IPS DF 6.9 (cell line): ENCODE measurements around the gene SCUBE3.

Source experiments
- DNase-seq: peaks from one replicate; pipeline ENCODE4 v3.0.0-alpha.2; 2013; ENCODE audit warnings: low read depth, low spot score
- H3K27ac ChIP-seq: one replicate; pipeline ENCODE4 v1.5.1; 2013; ENCODE audit warnings: low read length, control low read depth
- H3K27me3 ChIP-seq: 2 replicates; pipeline ENCODE4 v1.6.1; 2013; ENCODE audit warnings: mild to moderate bottlenecking, low read length; ENCODE audit not compliant: control insufficient read depth, insufficient read depth
- H3K36me3 ChIP-seq: 2 replicates; pipeline ENCODE4 v1.6.1; 2013; ENCODE audit warnings: low read length; ENCODE audit not compliant: control insufficient read depth, insufficient read depth
- H3K4me1 ChIP-seq: 2 replicates; pipeline ENCODE4 v1.6.1; 2013; ENCODE audit warnings: low read length; ENCODE audit not compliant: control insufficient read depth, insufficient read depth
- H3K4me3 ChIP-seq: 2 replicates; pipeline ENCODE4 v1.5.1; 2013; ENCODE audit warnings: mild to moderate bottlenecking, low read length
- H3K9me3 ChIP-seq: 2 replicates; pipeline ENCODE4 v1.6.1; 2013; ENCODE audit warnings: low read length, inconsistent platforms; ENCODE audit not compliant: control insufficient read depth, insufficient read depth
- WGBS: extraction: QIAGEN DNeasy Blood & Tissue Kit; methylation state at CpG from one replicate; pipeline ENCODE4 v1.1.7; 2013; ENCODE audit warnings: mixed read lengths, missing lambda C conversion rate; ENCODE audit not compliant: insufficient read length, insufficient coverage; 5-methylcytosine and 5-hydroxymethylcytosine counted together

Gene SCUBE3

GRCh38 chr6:35219683-35220326 is 6.0 kb downstream of the SCUBE3 start:
- no peak for DNase-seq
- WGBS = no CpG with 5 or more reads among the region's 4 CpGs

DNA sequence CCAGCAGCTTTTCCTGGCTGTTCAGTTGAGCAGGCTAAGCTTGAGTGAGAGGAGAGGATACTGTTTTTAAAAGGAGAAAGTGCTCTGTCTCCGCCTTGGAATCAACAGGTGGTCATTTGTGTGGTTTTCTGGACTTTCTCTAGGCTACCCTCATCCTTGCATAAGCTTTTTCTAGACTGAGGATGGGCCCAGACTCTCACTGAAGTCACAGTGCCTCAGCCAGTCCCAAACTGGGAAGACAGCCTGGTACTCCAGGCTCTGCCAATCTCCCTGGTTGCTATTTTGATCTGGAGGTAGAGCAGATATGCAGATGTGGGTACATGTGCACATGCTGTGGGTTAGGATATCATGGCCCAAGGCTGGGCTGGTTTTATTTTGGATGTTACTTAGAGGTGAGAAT is 7.0 kb downstream of the SCUBE3 start:
- H3K4me1 ChIP-seq = peaks cover 4% of the 10 kb centered on the region
- no peak for DNase-seq
- no CpG with 5 or more reads among the region's 1 CpG for WGBS
- no peak overlapping the region for H3K27ac ChIP-seq
- H3K9me3 ChIP-seq = no peaks in the 10 kb centered on the region
- peaks cover 18% of the 10 kb centered on the region; the same call in 1 of the 2 replicates for H3K27me3 ChIP-seq
- H3K4me3 ChIP-seq = no peak overlapping the region
- H3K36me3 ChIP-seq = no peaks in the 10 kb centered on the region

More at GRCh38 chr6:35219683-35220326, 6.0 kb downstream of the SCUBE3 start:
- H3K4me3 ChIP-seq = no peak overlapping the region
- peaks cover 10% of the 10 kb centered on the region for H3K4me1 ChIP-seq
- no peaks in the 10 kb centered on the region for H3K36me3 ChIP-seq
- H3K27me3 ChIP-seq = peaks cover 27% of the 10 kb centered on the region; the same call in 1 of the 2 replicates
- H3K9me3 ChIP-seq = no peaks in the 10 kb centered on the region
- H3K27ac ChIP-seq = no peak overlapping the region

GRCh38 chr6:35223396-35223795 is 9.6 kb downstream of the SCUBE3 start:
- H3K4me3 ChIP-seq = no peak overlapping the region
- H3K9me3 ChIP-seq = no peaks in the 10 kb centered on the region
- no CpG with 5 or more reads among the region's 2 CpGs for WGBS
- H3K4me1 ChIP-seq = no peaks in the 10 kb centered on the region; the same call in 1 of the 2 replicates
- DNase-seq = no peak
- H3K36me3 ChIP-seq = no peaks in the 10 kb centered on the region
- peaks cover 6% of the 10 kb centered on the region; the same call in 1 of the 2 replicates for H3K27me3 ChIP-seq
- no peak overlapping the region for H3K27ac ChIP-seq

GRCh38 chr6:35224720-35225119 is 11.0 kb downstream of the SCUBE3 start:
- Histone ChIP-seq H3K27ac (no peak overlapping the region), H3K27me3 (peaks cover 6% of the 10 kb centered on the region; the same call in 1 of the 2 replicates), H3K4me3 (no peak overlapping the region), H3K9me3 (no peaks in the 10 kb centered on the region), H3K36me3 (no peaks in the 10 kb centered on the region), H3K4me1 (no peaks in the 10 kb centered on the region)
- WGBS = no CpG with 5 or more reads among the region's 4 CpGs
- DNase-seq = no peak

DNA sequence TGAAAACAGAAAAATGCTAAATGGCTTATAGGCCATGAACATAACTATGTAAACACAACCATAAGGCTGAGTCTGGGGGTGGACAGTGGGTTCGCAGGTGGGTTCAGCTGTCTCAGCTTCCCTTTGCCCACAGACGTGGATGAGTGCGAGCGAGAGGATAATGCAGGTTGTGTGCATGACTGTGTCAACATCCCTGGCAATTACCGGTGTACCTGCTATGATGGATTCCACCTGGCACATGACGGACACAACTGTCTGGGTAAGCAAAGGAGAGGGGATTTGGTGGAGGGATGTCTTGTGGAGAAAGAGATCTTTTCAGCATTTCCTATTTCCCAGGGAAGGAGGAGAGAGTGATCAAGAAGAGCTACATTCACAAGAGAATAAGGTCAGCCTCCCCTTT is 14.7 kb downstream of the SCUBE3 start:
- no peaks in the 10 kb centered on the region for H3K9me3 ChIP-seq
- no peak overlapping the region for H3K4me3 ChIP-seq
- no peaks in the 10 kb centered on the region for H3K36me3 ChIP-seq
- no peaks in the 10 kb centered on the region for H3K27me3 ChIP-seq
- no peaks in the 10 kb centered on the region for H3K4me1 ChIP-seq
- no CpG with 5 or more reads among the region's 6 CpGs for WGBS
- no peak for DNase-seq
- H3K27ac ChIP-seq = no peak overlapping the region

DNA sequence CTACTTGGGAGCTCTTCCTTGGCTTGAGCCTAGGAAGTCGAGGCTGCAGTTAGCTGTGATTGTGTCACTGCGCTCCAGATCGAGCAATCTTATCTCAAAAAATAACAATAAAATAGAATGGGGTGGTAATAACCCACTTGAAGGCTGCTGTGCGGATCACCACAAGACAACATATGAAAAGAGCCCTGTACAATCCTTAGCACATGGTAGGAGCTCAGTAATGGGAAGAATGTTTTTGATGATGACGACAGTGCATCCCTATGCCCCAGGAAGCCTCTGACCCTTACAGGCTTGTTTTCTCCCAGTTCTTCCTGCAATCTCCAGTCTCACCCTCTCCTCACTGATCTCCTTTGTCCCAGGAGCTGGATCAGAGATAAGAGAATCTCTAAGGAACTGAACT is 15.5 kb downstream of the SCUBE3 start:
- H3K27ac ChIP-seq = no peak overlapping the region
- DNase-seq = no peak
- no peaks in the 10 kb centered on the region for H3K4me1 ChIP-seq
- no peaks in the 10 kb centered on the region for H3K36me3 ChIP-seq
- no peaks in the 10 kb centered on the region for H3K27me3 ChIP-seq
- WGBS = no CpG with 5 or more reads among the region's 5 CpGs
- H3K4me3 ChIP-seq = no peak overlapping the region
- no peaks in the 10 kb centered on the region for H3K9me3 ChIP-seq

GRCh38 chr6:35230498-35230897 is 16.7 kb downstream of the SCUBE3 start:
- no CpG with 5 or more reads among the region's 1 CpG for WGBS
- no peak for DNase-seq
- Histone ChIP-seq H3K4me3 (no peak overlapping the region; the same call in 1 of the 2 replicates), H3K4me1 (no peaks in the 10 kb centered on the region), H3K36me3 (no peaks in the 10 kb centered on the region), H3K27me3 (no peaks in the 10 kb centered on the region), H3K27ac (no peak overlapping the region), H3K9me3 (no peaks in the 10 kb centered on the region)

DNA sequence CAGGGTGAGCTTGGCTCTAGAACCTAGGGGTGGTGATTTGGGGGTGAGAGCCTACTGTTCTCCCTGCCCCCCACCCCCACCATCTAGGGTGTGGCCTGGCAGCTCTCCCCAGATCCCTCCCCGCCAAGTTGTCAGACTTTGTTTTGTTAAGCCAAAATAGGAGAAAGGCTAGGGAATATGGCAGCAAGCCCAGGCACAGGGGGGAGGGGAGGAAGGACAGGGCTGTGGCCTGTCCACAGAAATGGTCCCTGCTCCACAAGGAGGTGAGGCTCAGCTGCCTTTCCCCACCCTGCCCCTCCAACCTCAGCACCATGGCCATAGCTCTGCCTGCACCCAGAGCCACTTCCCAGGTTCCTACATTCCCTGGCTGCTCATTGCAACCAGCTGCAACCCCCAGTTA is 17.2 kb downstream of the SCUBE3 start:
- no peak overlapping the region for H3K27ac ChIP-seq
- no peaks in the 10 kb centered on the region for H3K9me3 ChIP-seq
- no peaks in the 10 kb centered on the region for H3K27me3 ChIP-seq
- H3K4me3 ChIP-seq = no peak overlapping the region
- DNase-seq = no peak
- no peaks in the 10 kb centered on the region for H3K4me1 ChIP-seq
- H3K36me3 ChIP-seq = no peaks in the 10 kb centered on the region
- no CpG with 5 or more reads among the region's 1 CpG for WGBS

DNA sequence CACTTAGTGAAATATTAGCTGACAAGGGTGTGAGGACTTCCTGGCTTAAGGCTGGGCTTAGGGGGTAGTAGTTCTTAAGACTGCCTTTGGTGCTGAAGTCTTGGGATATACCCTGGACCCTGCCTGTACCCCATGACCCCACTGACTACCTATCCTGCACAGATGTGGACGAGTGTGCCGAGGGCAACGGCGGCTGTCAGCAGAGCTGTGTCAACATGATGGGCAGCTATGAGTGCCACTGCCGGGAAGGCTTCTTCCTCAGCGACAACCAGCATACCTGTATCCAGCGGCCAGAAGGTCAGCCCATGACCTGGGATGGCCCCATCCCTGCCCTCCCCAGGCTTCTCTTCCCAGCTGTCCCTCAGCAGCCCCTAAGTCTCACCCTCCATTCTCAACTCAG is 17.8 kb downstream of the SCUBE3 start:
- Histone ChIP-seq H3K27me3 (no peaks in the 10 kb centered on the region), H3K9me3 (no peaks in the 10 kb centered on the region), H3K4me3 (no peak overlapping the region), H3K27ac (no peak overlapping the region), H3K36me3 (no peaks in the 10 kb centered on the region), H3K4me1 (0 out of 2 replicates have a peak, but pooled peaks cover 2% of the 10 kb centered on the region)
- no peak for DNase-seq
- WGBS = no CpG with 5 or more reads among the region's 7 CpGs

DNA sequence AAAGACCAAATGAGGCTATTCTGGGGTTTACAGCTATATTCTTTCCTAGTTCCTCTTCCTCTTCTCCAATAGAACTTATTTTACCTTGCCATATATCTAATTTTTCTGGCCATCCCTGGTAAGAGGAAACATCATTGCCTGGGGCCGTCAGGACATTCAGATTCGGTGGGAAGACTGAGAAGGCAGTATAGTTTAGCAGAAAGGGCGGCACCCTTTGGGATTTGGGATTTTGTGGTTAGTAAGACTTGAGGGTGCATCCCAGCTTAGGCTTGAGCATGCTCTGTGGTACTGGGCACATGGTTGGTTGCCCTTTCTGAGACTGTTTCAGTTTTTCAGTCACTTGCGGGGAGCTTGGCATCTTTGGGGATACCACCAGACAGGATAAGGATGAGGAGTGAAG is 21.1 kb downstream of the SCUBE3 start:
- H3K4me3 ChIP-seq = no peak overlapping the region
- H3K36me3 ChIP-seq = no peaks in the 10 kb centered on the region
- no peaks in the 10 kb centered on the region for H3K9me3 ChIP-seq
- peaks cover 4% of the 10 kb centered on the region; the same call in 1 of the 2 replicates for H3K27me3 ChIP-seq
- peaks cover 9% of the 10 kb centered on the region; the same call in 1 of the 2 replicates for H3K4me1 ChIP-seq
- no peak for DNase-seq
- no peak overlapping the region for H3K27ac ChIP-seq
- WGBS = no CpG with 5 or more reads among the region's 4 CpGs

DNA sequence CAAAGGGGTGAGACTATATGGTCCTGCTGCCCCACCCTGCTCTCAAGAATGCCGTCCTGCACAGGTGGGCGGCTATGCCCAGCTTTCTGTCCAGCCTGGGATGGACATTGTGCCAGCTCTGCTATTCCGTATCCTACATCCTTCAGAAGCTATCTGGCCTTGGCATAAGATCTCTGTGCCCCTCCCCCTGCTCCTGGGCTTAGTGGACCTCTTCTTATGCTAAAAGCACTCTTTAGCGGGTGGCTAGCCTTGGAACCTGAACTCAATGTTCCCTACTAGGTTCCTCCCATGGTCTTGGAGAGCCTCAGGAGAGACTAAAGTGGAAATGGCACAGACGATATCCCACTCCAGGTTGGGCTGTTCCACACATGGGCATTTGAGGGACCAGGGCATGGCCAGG is 22.5 kb downstream of the SCUBE3 start:
- WGBS = no CpG with 5 or more reads among the region's 5 CpGs

More for the DNA sequence above, 22.5 kb downstream of the SCUBE3 start:
- no peak for DNase-seq
- Histone ChIP-seq H3K27me3 (peaks cover 4% of the 10 kb centered on the region; the same call in 1 of the 2 replicates), H3K9me3 (no peaks in the 10 kb centered on the region), H3K27ac (no peak overlapping the region), H3K4me3 (no peak overlapping the region), H3K36me3 (no peaks in the 10 kb centered on the region), H3K4me1 (peaks cover 9% of the 10 kb centered on the region; the same call in 1 of the 2 replicates)
